GM20000 (cell line): Measurements from ENCODE around the gene TNS4.

Experiments
- DNase-seq: peaks from one replicate; pipeline ENCODE4 v3.0.0; 2012; ENCODE audit warnings: low spot score
- CTCF ChIP-seq: IDR thresholded peaks from 2 replicates; pipeline ENCODE4 v1.5.1; 2012; ENCODE audit warnings: mild to moderate bottlenecking, control low read depth; ENCODE audit errors: extremely low read depth, missing control alignments

TNS4 gene

GRCh38 chr17:40443196-40443987 is 58.0 kb downstream of the TNS4 start, which contains the start of gene IGFBP4:
Gene IGFBP4 (plus strand): TSS chr17:40443450. CDS start chr17:40443736, 286 bp downstream.
- peak; percentile 90 for DNase-seq

GRCh38 chr17:40442392-40443195 is 58.8 kb downstream of the TNS4 start:
- no peak for TF ChIP-seq CTCF
- no peak for DNase-seq

More at GRCh38 chr17:40443196-40443987, 58.0 kb downstream of the TNS4 start, which contains the start of gene IGFBP4:
- peak; percentile 77 for TF ChIP-seq CTCF

GRCh38 chr17:40440166-40440565 is 61.3 kb downstream of the TNS4 start:
- no peak for TF ChIP-seq CTCF
- no peak for DNase-seq

- no peak for TF ChIP-seq CTCF
- no peak for DNase-seq
Observed at GRCh38 chr17:40437095-40437732, 64.2 kb downstream of the TNS4 start.

GRCh38 chr17:40436636-40437035 is 64.8 kb downstream of the TNS4 start:
- TF ChIP-seq CTCF, result no peak
- DNase-seq, result no peak

GRCh38 chr17:40433551-40434415 is 67.6 kb downstream of the TNS4 start:
- no peak for DNase-seq
- TF ChIP-seq CTCF, result peak; percentile 44
